HG03280 (cell line): ENCODE data around the gene GRIK2.
"Not testable (repeated sequence)": the region's sequence is repeated elsewhere in the genome, so short reads cannot be mapped to it uniquely, and the experiment has no call there.

ENCODE experiments used
- ATAC-seq: cut with Tn5 transposase; IDR thresholded peaks from one replicate; pipeline ENCODE4 v1.9.1; 2021; ENCODE audit warnings: mild to moderate bottlenecking, moderate library complexity; ENCODE audit not compliant: unreplicated experiment

Gene GRIK2

GRCh38 chr6:101393251-101393828 lies at the start of gene GRIK2:
TSS of gene GRIK2 (plus strand) at chr6:101393708.
- peak; percentile 53 for ATAC-seq

DNA sequence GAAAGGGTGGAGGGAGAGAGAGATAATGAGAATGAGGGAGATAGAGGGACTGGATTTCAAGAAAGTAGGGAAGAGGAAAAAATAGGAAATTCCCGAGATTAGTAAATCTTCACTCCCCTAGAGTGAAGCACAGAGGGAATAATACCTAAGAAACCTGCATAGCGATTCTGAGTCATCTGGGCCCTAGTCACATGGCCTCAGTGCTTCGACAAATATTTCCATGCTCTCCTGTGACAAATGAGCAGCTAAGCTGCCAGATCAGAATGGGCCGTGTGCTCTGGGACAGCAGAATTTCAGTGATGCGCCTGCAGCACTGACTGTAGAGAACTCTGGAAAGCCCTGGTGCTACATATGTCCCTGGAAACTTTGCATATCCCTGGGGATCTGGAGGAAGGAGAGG lies 48.6 kb upstream of the GRIK2 start:
- ATAC-seq = no peak

GRCh38 chr6:101348816-101349215 lies 44.7 kb upstream of the GRIK2 start:
- no peak for ATAC-seq

- ATAC-seq = not testable (repeated sequence)
These were observed 42.9 kb upstream of the GRIK2 start for GRCh38 chr6:101350631-101351030.

DNA sequence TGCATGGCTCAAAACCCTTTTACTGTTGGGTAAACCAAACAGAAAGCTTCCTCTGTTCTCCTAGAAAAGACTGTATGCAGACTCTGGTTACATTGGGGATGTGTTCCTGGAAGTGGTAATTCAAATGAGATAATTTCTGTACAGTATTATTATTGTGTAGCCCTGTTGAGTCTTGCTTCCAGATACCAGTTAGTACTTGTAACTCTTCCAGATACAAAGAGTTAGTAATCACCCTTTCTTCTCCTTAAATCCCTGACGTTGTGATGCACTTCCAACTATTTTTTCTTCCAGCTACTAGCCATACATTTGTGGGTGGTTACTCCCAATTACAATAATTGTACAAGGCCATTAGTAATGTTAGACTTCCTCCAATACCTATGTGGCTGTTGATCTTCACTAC lies 42.3 kb upstream of the GRIK2 start:
- no peak for ATAC-seq

DNA sequence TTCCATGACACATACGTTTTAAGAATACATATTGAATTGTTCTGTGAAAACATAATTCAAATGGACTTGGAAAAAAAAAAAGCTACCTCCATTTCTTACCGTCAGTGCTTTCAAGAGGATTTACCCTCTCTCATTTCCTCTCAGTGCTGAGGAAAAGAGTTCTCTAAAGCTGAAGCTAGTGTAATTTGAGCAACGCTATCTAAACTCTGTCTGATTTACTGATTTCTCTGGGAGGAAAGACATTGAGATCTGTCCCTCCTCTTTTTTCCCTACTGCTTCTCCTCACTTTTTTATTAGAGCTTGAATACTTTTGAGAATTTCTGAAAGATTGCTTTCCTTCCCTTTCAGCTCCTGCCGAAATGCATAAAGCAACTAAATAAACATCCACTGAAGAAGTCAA lies 41.2 kb upstream of the GRIK2 start:
- no peak for ATAC-seq

DNA sequence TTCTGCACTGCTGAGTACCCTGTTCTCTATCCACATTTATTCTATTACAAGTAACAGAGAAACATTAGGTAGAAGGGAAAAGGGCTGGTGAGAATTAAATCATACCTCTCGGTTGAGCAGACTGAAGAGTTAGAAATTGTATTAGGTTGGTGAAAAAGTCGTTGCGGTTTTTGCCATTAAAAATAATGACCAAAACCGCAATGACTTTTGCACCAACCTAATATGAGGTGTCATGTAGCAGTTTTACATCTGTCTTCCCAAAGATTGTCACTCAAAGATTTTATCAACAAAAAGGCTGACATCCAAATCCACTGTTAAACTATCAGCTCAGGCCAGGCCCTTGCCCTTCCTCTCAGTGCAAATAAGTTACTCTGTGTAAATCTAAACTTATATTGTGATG lies 28.3 kb upstream of the GRIK2 start:
- ATAC-seq = no peak

DNA sequence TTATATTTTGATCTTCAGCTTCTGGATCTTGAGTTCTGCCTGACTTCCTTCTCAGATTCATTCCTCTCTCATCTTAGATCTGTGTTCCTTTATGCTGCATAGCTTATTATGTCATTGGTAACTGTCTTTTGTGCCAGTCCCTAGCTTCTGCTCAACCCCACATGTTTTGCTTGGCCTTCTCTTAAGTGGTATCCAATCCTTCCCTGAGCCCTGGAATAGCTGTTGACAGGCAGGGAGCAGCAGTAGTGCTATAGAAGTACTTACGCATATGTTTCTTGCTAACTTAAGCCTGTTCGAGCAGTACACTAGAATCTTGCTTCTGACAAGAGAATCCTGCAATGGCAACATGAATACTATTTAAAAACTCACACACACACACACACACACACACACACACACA lies 13.6 kb upstream of the GRIK2 start:
- ATAC-seq = no peak

DNA sequence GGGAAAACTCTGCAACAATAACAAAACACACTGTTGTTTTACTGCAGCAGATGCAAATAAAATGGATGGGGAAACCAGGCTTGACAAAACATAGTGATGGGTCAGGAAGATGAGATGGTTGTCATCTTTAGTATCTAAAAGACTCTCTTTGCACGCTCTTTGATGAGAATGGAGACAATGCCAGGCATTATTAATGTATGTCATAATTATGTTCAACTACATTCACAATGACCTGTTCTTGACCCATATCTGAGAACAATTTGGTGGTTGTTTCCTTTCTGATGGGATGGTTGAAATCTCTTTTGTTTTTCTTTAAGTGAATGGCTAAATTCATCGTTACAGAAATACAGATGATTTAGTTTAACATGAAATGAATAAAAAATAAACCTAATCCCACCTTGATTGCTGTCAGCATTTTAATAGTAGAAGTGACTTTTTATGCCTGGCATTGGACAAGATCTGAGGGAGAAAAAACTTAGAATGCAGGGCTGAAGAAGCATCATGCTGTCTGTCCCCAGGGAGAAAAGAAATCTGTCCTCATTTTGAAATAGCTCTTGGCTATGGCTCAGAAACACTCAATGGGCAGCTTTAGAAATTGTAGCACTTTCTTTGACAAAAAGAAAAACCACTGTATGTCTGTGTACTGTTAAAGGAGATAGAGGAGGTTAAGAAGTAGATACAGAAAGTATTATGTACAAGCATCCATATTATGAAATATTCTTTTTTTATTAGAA lies 12.4 kb upstream of the GRIK2 start:
- no peak for ATAC-seq

GRCh38 chr6:101383747-101384146 lies 9.8 kb upstream of the GRIK2 start:
- ATAC-seq = not testable (repeated sequence)

DNA sequence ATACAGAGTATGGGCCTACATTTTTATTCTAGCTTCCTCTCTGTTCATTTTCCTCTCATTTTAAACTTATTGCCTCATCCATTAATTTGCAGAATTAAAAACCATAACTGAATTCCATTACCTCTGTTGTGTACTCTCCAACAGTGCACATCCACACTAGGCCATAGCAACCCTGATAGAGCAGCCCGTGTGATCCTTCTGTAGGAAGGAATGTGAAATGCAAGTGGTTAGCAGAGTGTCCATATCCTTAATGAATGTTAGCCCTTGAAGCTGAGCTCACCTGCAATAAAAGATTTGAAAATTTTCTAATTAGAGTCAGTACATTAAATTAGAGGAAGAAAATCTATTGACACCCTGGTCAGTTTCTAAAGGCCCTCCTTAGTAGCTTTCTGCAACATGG lies 6.5 kb upstream of the GRIK2 start:
- no peak for ATAC-seq

DNA sequence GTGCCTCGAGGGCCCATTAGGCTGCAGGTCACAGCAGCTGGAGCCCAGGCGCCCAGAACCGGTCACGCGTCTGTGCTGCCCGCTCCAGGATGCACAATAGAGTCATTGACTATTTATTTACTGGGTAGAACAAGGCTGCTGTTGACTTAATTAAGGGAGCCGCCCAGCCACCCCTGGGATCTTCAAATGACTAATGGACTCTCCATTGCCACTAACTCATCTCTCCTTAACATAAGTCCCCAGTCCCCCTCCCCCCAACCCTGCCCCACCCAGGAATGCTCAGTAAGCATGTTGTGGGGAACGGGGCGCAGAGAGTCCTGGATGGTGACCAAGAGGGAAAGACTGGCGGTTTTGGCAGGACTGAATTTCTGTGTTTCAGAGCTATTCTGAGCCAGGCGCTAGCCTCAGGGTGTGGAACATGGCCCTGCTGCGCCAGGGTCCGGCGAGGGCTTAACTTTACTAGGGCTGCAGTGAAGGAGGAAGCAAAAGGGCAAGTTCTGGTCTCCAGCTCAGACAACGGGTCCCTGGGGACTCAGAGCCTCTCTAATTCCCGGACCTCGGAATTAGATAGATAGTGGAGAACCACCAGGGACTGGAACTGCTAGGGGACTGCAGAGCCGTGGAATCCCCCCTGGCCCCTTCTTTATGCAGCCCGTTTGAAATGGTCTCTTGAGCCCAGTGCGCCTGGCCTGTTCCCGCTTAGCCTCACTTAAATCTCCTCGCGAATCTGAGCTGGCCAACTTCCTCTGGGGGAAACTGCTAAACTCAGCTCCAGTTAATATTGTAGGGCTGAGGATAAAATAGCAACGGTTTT lies 1.5 kb upstream of the GRIK2 start:
- no peak for ATAC-seq

DNA sequence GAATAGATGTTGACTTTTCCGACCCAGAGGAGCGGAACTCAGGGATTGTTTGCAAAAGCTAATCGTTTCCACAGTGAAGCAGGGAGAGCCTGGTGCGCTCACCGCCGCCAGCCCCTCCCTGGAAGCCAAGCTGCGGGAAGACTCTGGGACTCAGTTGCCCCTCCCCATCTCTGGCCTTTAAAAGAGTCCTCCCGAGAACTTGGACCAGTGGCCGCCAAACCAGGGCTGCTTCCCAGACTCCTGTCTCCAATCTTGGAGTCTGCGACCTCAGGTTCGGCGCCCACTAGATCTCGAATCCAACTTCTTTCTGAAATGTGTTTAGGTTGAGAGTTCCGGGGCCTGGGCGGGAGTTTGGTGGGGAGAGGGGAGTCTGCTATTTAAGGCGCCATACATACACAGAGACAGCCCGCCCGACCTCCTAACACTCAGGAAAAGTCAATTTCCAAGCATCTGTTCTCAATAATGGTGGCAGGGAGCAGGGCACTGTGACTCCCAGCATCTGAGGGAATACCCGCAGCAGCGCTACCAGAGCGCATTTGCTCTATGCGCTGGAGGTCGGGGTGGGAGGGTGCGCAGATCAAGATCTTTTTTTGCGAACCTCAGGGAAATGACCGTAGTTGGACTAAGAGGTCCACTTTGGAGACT lies 800 bp upstream of the GRIK2 start:
- ATAC-seq = no peak

- ATAC-seq = no peak
These were observed 332 bp downstream of the GRIK2 start for GRCh38 chr6:101393829-101394251.

DNA sequence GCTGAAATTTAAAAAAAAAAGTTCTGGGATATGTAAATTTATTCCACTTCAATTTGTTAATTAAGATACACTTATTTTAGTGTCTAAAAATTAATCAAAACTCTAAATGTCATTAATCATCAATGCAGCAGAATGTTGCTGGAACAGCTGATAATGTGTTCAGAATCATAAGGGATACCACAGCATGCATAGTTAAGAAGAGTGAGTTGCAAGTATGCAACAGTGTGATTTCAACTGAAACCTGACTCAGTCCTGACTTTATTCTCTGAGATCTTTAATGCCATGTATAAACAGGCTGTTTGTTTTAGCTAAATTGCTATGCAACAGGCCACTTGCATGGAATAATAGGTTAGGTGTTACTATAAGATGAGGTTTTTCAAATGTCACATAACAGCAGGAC lies 1.4 kb downstream of the GRIK2 start:
- no peak for ATAC-seq

GRCh38 chr6:101395345-101395744 lies 1.8 kb downstream of the GRIK2 start:
- no peak for ATAC-seq

GRCh38 chr6:101396548-101397173 lies 3.2 kb downstream of the GRIK2 start:
- no peak for ATAC-seq

- no peak for ATAC-seq
These were observed 3.7 kb downstream of the GRIK2 start for GRCh38 chr6:101397199-101397598.

DNA sequence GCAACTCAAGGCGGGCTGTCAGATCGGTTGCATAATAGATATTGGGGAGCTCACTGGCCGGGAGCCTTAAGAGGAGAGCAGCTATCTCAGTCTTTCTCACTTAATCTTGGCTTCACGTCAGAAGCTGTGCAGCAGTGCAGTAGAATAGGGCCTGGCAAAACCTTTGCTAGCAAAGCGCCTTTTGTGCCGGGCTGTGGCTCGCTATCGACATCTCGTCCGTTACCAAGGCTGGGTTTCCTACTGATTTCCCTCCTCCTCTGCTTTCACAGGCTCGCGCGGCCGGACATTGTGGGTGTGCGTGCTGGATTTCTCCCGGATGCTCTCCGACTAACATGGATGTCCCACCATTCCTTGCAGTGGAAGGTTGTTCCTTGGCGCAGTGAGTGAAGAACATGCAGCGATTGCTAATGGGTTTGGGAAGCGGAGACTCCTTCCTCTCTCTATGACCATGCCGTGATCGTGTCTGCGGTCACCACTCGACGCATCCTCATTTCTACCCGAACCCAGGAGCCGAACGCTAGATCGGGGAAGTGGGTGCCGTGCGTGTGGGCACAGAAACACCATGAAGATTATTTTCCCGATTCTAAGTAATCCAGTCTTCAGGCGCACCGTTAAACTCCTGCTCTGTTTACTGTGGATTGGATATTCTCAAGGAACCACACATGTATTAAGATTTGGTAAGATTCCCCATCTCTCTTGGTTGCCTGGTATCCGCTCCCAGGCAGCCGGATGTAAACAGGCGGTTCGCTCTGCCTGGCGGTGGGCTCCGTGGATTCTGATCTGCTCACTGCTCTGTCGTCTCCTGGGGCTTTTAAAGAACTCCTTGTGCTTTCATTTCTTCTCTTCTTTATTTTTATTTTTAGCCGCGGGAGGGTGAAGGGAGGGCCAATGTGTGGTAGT lies 5.5 kb downstream of the GRIK2 start:
- ATAC-seq = no peak

DNA sequence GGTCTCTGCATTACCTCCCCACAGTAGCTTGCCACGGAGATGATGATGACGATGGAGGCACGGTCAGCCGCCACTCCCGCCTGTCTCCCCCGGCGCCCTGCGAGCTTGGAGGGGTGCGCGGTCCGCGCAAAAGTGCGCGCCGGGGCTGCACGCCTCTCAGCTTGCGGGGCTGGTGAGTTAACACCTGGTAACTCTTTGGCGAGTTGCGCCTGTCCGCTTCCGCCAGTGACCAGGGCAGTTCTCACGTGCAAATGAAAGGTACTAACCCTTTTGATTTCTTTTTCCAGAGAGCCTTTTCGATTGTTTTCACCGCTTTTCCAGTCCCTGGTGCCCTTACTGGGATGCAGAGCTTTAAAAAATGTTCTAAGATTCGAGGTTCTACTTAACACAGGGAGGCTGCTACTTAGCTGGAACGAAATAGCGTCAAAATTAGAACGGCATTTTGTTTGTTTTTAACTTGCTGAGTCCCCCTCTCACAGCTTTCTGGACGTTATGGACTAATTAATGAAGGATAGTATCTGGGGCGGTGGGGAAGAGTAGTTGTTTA lies 6.2 kb downstream of the GRIK2 start:
- no peak for ATAC-seq
